ENCODE data around the gene PNPLA5.

DNA sequence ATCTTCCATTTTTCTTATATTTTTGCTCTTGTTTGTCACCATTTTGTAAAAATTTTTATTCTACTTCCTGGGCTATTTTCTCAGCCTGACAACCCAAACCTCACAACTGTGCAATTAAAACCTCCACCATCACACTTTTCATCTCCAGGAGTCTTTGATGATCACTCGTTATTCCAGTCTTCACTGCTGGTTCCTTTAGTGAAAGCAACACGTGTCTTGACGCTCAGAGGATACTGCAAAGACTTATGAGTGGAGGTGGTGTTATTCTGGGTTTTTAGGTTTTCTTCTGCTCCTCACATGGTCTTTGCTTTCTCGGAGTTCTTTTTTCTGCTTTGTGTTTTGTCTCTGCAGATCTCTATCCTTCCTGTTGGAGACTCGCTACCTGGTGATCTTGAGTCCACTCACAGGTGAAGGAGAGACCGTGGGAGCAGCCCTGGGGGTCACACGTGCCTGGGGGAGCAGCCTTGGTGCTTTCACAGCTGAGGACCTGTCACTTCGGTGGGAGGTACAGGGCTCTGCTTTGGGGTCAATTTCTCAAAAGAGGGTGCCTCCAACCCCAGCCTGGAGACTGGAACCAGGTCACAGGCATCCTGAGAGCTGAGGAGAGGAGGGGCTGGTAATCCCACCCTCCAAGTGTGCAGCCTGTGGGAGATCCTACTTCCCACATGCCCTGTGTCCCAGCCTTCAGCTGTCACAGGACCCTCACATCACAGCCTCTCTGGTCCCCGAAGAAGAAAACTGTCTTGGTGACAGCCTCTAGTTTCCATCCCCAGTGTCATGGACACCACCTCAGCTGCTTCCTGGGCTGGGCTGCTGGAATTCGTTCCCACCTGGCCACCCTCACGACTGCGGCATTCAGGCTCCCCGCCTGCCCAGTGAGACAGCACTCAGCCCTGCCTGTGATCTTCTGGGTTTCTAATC, 40.5 kb downstream of the PNPLA5 start:
- TF ChIP-seq CTCF (IDR thresholded peaks at IDR 0.05) (no peak), POLR2A (IDR thresholded peaks at IDR 0.05) (no peak)
